ENCODE measurements around the gene CFAP97D2.
"Not testable (repeated sequence)": the region's sequence is repeated elsewhere in the genome, so short reads cannot be mapped to it uniquely, and the experiment has no call there.

The CFAP97D2 gene

GRCh38 chr13:114158869-114159666, 20.0 kb upstream of the CFAP97D2 start:
- not testable (repeated sequence) for DNase-seq

- no peak for DNase-seq
Observed at GRCh38 chr13:114161028-114161556, 18.0 kb upstream of the CFAP97D2 start.

- DNase-seq = peak; percentile 85
Observed at GRCh38 chr13:114161644-114162532, 17.2 kb upstream of the CFAP97D2 start.

- no peak for DNase-seq
Observed at GRCh38 chr13:114162533-114162922, 16.5 kb upstream of the CFAP97D2 start.

GRCh38 chr13:114164053-114164452, 15.0 kb upstream of the CFAP97D2 start:
- no peak for DNase-seq

- DNase-seq = no peak
Observed at GRCh38 chr13:114164681-114165429, 14.2 kb upstream of the CFAP97D2 start.

GRCh38 chr13:114166381-114167131, 12.5 kb upstream of the CFAP97D2 start:
- no peak for DNase-seq

GRCh38 chr13:114167426-114167825, 11.6 kb upstream of the CFAP97D2 start:
- peak; percentile 40 for DNase-seq

GRCh38 chr13:114167885-114168284, 11.2 kb upstream of the CFAP97D2 start:
- no peak for DNase-seq

- no peak for DNase-seq
Observed at GRCh38 chr13:114173272-114173671, 5.8 kb upstream of the CFAP97D2 start.

GRCh38 chr13:114173745-114174144, 5.3 kb upstream of the CFAP97D2 start:
- DNase-seq = no peak

GRCh38 chr13:114174529-114174961, 4.5 kb upstream of the CFAP97D2 start:
- no peak for DNase-seq

- not testable (repeated sequence) for DNase-seq
Observed at GRCh38 chr13:114176359-114176902, 2.6 kb upstream of the CFAP97D2 start.

GRCh38 chr13:114177245-114178010, 1.6 kb upstream of the CFAP97D2 start:
- no peak for DNase-seq

- DNase-seq = no peak
Observed at GRCh38 chr13:114185182-114185971, 6.3 kb downstream of the CFAP97D2 start.

GRCh38 chr13:114194853-114195252, 15.8 kb downstream of the CFAP97D2 start:
- no peak for DNase-seq

GRCh38 chr13:114196629-114197028, 17.6 kb downstream of the CFAP97D2 start:
- no peak for DNase-seq

- DNase-seq = no peak
Observed at GRCh38 chr13:114198556-114198955, 19.5 kb downstream of the CFAP97D2 start.

GRCh38 chr13:114199526-114199925, 20.5 kb downstream of the CFAP97D2 start:
- not testable (repeated sequence) for DNase-seq

GRCh38 chr13:114199954-114200353, 20.9 kb downstream of the CFAP97D2 start:
- no peak for DNase-seq
